HepG2 (cell line): Measurements from ENCODE around the gene CWF19L2. TPM values are rescaled to one million over a fixed set of nuclear protein-coding genes. Genes with fewer than 3 reads are reported as not detected.

Experiments used
- ATAC-seq: fragments of 200-7000 bp; cut with Tn5 transposase; 3 replicates; pipeline ENCODE4 v1.9.1; 2020; ENCODE audit warnings: mild to moderate bottlenecking, moderate library complexity
- BruUV-seq: library from RNA; stranded (reverse); fragments of 400-500 nt; replicated peaks from 2 replicates; lab custom pipeline; 2021; lab: Mats Ljungman, UMichigan
- CTCF ChIA-PET: fragments of 300-600 bp; formaldehyde crosslinking; extraction: SDS; loops from one replicate; lab custom pipeline; 2021; ENCODE audit warnings: low total read pairs, inconsistent platforms, low intra/inter-chr PET ratio; lab: Yijun Ruan, JAX
- POLR2A ChIA-PET: fragments of 350-600 bp; sonication (Branson Sonifier 250); formaldehyde crosslinking; loops from one replicate; lab custom pipeline; 2020; ENCODE audit warnings: antibody characterized with exemption, inconsistent platforms; lab: Yijun Ruan, JAX
- DNase-seq: peaks from one replicate; pipeline ENCODE4 v3.0.0-alpha.2; 2015; ENCODE audit warnings: low spot score
- FAIRE-seq: peaks from 3 replicates; lab custom pipeline; 2011; peaks lifted over from hg19 to GRCh38; lab: Jason Lieb, UNC
- H2AFZ ChIP-seq: one replicate; pipeline ENCODE4 v1.6.1; 2011; ENCODE audit warnings: low read length, inconsistent platforms
- H3K27ac ChIP-seq: fragments of 300-600 bp; 3 replicates; pipeline ENCODE4 v1.8.0; 2011; ENCODE audit warnings: mixed run types, mild to moderate bottlenecking, mixed read lengths, low read length, inconsistent platforms; ENCODE audit not compliant: insufficient read depth; ENCODE audit errors: extremely low read length
- H3K27me3 ChIP-seq, 2 experiments: fragments of 200-600 bp in 1 of 2; 2 replicates in 1 of 2; 3 replicates in 1 of 2; pipeline versions ENCODE4 v1.6.0 to v1.8.0; 2011; ENCODE audit warnings: low read length in 2 of 2, mild to moderate bottlenecking in 2 of 2, moderate library complexity in 2 of 2, inconsistent platforms in 1 of 2; ENCODE audit not compliant: insufficient read depth in 2 of 2, control insufficient read depth in 1 of 2
- H3K36me3 ChIP-seq, 2 experiments: fragments of 200-600 bp in 1 of 2; replicated peaks in 1 of 2; 2 replicates in 1 of 2; 3 replicates in 1 of 2; pipeline versions ENCODE4 v1.5.1 to v1.8.0; 2011; ENCODE audit warnings: low read length in 2 of 2, inconsistent platforms in 1 of 2; ENCODE audit not compliant: insufficient read depth in 2 of 2, control insufficient read depth in 1 of 2
- H3K4me1 ChIP-seq: 2 replicates; pipeline ENCODE4 v1.5.1; 2012; ENCODE audit warnings: low read length, inconsistent platforms; ENCODE audit not compliant: insufficient read depth
- H3K4me2 ChIP-seq: 2 replicates; pipeline ENCODE4 v1.6.0; 2011; ENCODE audit warnings: low read depth, low read length, inconsistent platforms
- H3K4me3 ChIP-seq, 3 experiments: fragments of 200-600 bp in 1 of 3; sonication (generic), shearing (Covaris generic) in 1 of 3; replicated peaks in 1 of 3; 2 replicates each; pipeline ENCODE4 v1.5.1; 2011 to 2016; ENCODE audit warnings: low read length in 3 of 3, inconsistent platforms in 2 of 3, low read depth in 2 of 3, mild to moderate bottlenecking in 2 of 3, control low read depth in 1 of 3, mixed read lengths in 1 of 3; ENCODE audit not compliant: insufficient read depth in 1 of 3
- H3K79me2 ChIP-seq: one replicate; pipeline ENCODE4 v1.6.1; 2011; ENCODE audit warnings: low read length, inconsistent platforms; ENCODE audit not compliant: insufficient read depth
- H3K9ac ChIP-seq: 2 replicates; pipeline ENCODE4 v1.6.0; 2011; ENCODE audit warnings: mild to moderate bottlenecking, low read depth, low read length, inconsistent platforms; ENCODE audit not compliant: insufficient read depth
- H3K9me3 ChIP-seq: 2 replicates; pipeline ENCODE4 v1.5.1; 2012; ENCODE audit warnings: mild to moderate bottlenecking, low read length
- H4K20me1 ChIP-seq: 2 replicates; pipeline ENCODE4 v1.6.0; 2011; ENCODE audit warnings: inconsistent platforms, mild to moderate bottlenecking, low read length, moderate library complexity; ENCODE audit not compliant: insufficient read depth
- CBFB ChIP-seq: sonication (generic); formaldehyde crosslinking; IDR thresholded peaks from 2 replicates; pipeline ENCODE4 v1.4.0; 2020; ENCODE audit warnings: missing genetic modification reagents
- GPN1 ChIP-seq: sonication (generic); formaldehyde crosslinking; IDR thresholded peaks from 2 replicates; pipeline ENCODE4 v1.5.1; 2020; ENCODE audit warnings: missing genetic modification reagents, borderline replicate concordance
- HNF4G ChIP-seq, 2 experiments: sonication (generic) in 1 of 2; formaldehyde crosslinking in 1 of 2; IDR thresholded peaks; 2 replicates each; pipeline versions ENCODE4 v1.4.0 to v1.6.1; 2011 to 2020; ENCODE audit warnings: borderline replicate concordance in 2 of 2, low read depth in 2 of 2, mild to moderate bottlenecking in 2 of 2, low read length in 1 of 2, missing genetic modification reagents in 1 of 2, moderate library complexity in 1 of 2
- HOXA9 ChIP-seq: sonication (generic); formaldehyde crosslinking; IDR thresholded peaks from 2 replicates; pipeline ENCODE4 v1.8.1; 2022; ENCODE audit warnings: missing genetic modification reagents, mild to moderate bottlenecking, moderate library complexity, borderline replicate concordance
- IRX3 ChIP-seq: sonication (generic); formaldehyde crosslinking; IDR thresholded peaks from 2 replicates; pipeline ENCODE4 v1.8.1; 2023; ENCODE audit warnings: mild to moderate bottlenecking, low read depth, missing genetic modification reagents, borderline replicate concordance
- KAT8 ChIP-seq: IDR thresholded peaks from 2 replicates; pipeline ENCODE4 v1.6.1; 2016; ENCODE audit warnings: missing genetic modification reagents, missing compliant biosample characterization
- SAFB2 ChIP-seq: sonication (generic); formaldehyde crosslinking; IDR thresholded peaks from 2 replicates; pipeline ENCODE4 v1.5.1; 2020; ENCODE audit warnings: missing genetic modification reagents, low read depth, mild to moderate bottlenecking, borderline replicate concordance
- SIN3B ChIP-seq: fragments of 150-350 bp; IDR thresholded peaks from 2 replicates; pipeline ENCODE4 v1.6.1; 2014; ENCODE audit warnings: low read length
- TCF7 ChIP-seq: sonication (generic); IDR thresholded peaks from 2 replicates; pipeline ENCODE4 v1.6.1; 2016; ENCODE audit warnings: antibody characterized with exemption, low read depth
- TP53 ChIP-seq: sonication (generic); formaldehyde crosslinking; conservative IDR thresholded peaks from 2 replicates; pipeline ENCODE4 v1.4.0; 2020; ENCODE audit warnings: missing genetic modification reagents
- YEATS4 ChIP-seq: sonication (generic); formaldehyde crosslinking; IDR thresholded peaks from 2 replicates; pipeline ENCODE4 v1.4.0; 2020; ENCODE audit warnings: missing genetic modification reagents, borderline replicate concordance
- ZEB1 ChIP-seq: IDR thresholded peaks from 2 replicates; pipeline ENCODE4 v1.6.1; 2012; ENCODE audit warnings: mild to moderate bottlenecking, low read depth, inconsistent platforms; ENCODE audit not compliant: insufficient replicate concordance
- ZNF12 ChIP-seq: sonication (generic); formaldehyde crosslinking; IDR thresholded peaks from 2 replicates; pipeline ENCODE4 v1.5.0; 2020; ENCODE audit warnings: missing genetic modification reagents
- ZNF281 ChIP-seq: sonication (generic); formaldehyde crosslinking; IDR thresholded peaks from 2 replicates; pipeline ENCODE4 v1.4.0; 2020; ENCODE audit warnings: missing genetic modification reagents, borderline replicate concordance
- ZNF431 ChIP-seq: sonication (generic); formaldehyde crosslinking; IDR thresholded peaks from 2 replicates; pipeline ENCODE4 v1.9.0; 2022; ENCODE audit warnings: missing genetic modification reagents, low read depth, mild to moderate bottlenecking, borderline replicate concordance
- WGBS: methylation state at CpG from one replicate; pipeline ENCODE4 v1.1.6; 2017; ENCODE audit warnings: low lambda C conversion rate; 5-methylcytosine and 5-hydroxymethylcytosine counted together
- in situ Hi-C: cut with HindIII; loops from 2 replicates; pipeline ENCODE4 v1.10.0; 2017; ENCODE audit warnings: low pct_unique_long_range_greater_than_20kb; ENCODE audit not compliant: extremely low pct_ligation_motif_present
- intact Hi-C: fragments of 100-400 bp; cut with micrococcal nuclease; formaldehyde crosslinking; loops from one replicate; pipeline ENCODE4 v1.10.0; 2022; ENCODE audit not compliant: unreplicated experiment
- polyA plus RNA-seq, 8 experiments: library from polyadenylated mRNA; depleted of rRNA in 3 of 8; stranded (reverse) in 7 of 8; unstranded in 1 of 8; fragments of >200 nt; fragmentation: Illumina TruSeq in 4 of 8; extraction: Trizol in 4 of 8; gene quantifications; 2 replicates each; pipeline versions ENCODE4 v1.2.1 to v1.2.3, GENCODE V29; 2011 to 2016; ENCODE audit warnings: low read depth in 4 of 8, missing spikeins in 1 of 8, mixed read lengths in 1 of 8; ENCODE audit not compliant: insufficient read depth in 1 of 8
- total RNA-seq, 5 experiments: library from RNA; depleted of rRNA; stranded (reverse); fragments of >200 nt; fragmentation: Illumina TruSeq; extraction: Trizol; gene quantifications; 2 replicates each; pipeline ENCODE4 v1.2.3, GENCODE V29; 2016; ENCODE audit warnings: low read depth in 1 of 5
- TF ChIP-seq, protein P1 (sequence below): sonication (generic); formaldehyde crosslinking; IDR thresholded peaks from 2 replicates; pipeline ENCODE4 v1.4.0; 2020; ENCODE audit warnings: missing genetic modification reagents

Gene CWF19L2
- total and polyA plus RNA-seq, 2 of the 13 experiments (the other 11 are each of a cell fraction or from before 2014, with no cell fraction given), result 2.2 to 18.6 TPM

- TF ChIP-seq SIN3B, result no peak
- no peak for TF ChIP-seq CBFB (CRISPR knock-in tag)
- TF ChIP-seq, protein P1, sequence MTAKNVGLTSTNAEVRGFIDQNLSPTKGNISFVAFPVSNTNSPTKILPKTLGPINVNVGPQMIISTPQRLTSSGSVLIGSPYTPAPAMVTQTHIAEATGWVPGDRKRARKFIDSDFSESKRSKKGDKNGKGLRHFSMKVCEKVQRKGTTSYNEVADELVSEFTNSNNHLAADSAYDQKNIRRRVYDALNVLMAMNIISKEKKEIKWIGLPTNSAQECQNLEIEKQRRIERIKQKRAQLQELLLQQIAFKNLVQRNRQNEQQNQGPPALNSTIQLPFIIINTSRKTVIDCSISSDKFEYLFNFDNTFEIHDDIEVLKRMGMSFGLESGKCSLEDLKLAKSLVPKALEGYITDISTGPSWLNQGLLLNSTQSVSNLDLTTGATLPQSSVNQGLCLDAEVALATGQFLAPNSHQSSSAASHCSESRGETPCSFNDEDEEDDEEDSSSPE (CRISPR knock-in tag), result no peak
- TF ChIP-seq HOXA9 (CRISPR knock-in tag), result no peak
- no peak for TF ChIP-seq TP53 (CRISPR knock-in tag)
- TF ChIP-seq IRX3 (CRISPR knock-in tag), result no peak
- TF ChIP-seq TCF7, result no peak
- no peak for TF ChIP-seq ZNF12 (CRISPR knock-in tag)
- no peak for TF ChIP-seq ZNF281 (CRISPR knock-in tag)
These were observed 102.8 kb downstream of the CWF19L2 start (continued) for GRCh38 chr11:107354780-107355179.

DNA sequence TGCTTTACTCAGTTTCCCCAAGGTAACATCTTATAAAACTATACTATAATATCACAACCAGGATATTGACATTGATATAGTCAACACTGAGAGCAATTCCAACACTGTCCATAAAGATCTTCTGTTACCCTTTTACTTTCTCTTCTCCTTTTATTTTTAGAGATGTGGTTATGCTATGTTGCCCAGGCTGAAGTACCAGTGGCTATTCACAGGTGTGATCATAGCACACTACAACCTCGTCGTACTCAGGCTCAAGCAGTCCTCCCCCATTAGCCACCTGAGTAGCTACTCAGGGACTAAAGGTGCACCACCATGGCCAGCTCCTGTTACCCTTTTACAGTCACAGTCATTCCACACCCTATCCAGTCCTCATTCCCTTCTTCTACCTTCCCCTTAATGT lies 119.7 kb downstream of the CWF19L2 start:
- ChIA-PET CTCF (no interaction called here), POLR2A (no interaction called here)
- intact Hi-C loops, result no loop called here
- no TSS peak for BruUV-seq
- WGBS, result 96% methylated on average over 2 of the region's 2 CpGs
- Histone ChIP-seq H3K79me2 (no peaks in the 10 kb centered on the region), H3K4me2 (no peak overlapping the region), H3K27me3 (no peaks in the 10 kb centered on the region), H3K27ac (no peak overlapping the region), H3K36me3 (peaks cover 0 to under 1% of the 10 kb centered on the region in 2 experiments; a peak in 1 of 5 replicates), H3K4me1 (peaks cover 5% of the 10 kb centered on the region), H3K9ac (no peak overlapping the region), H2AFZ (no peak overlapping the region), H3K9me3 (peaks cover 3% of the 10 kb centered on the region; the same call in 1 of the 2 replicates), H3K4me3 (no peak overlapping the region), H4K20me1 (no peaks in the 10 kb centered on the region)
- no peak for TF ChIP-seq GPN1
- TF ChIP-seq YEATS4 (CRISPR knock-in tag), result no peak
- no peak for TF ChIP-seq ZNF431 (CRISPR knock-in tag)
- no peak for TF ChIP-seq HNF4G (IDR thresholded peaks at IDR 0.05; ENCODE audit: borderline replicate concordance, low read depth, low read length)
- TF ChIP-seq HNF4G (CRISPR knock-in tag; IDR thresholded peaks at IDR 0.05; ENCODE audit: borderline replicate concordance, low read depth), result no peak
- no peak for TF ChIP-seq KAT8 (CRISPR knock-in tag)
- no peak for TF ChIP-seq ZEB1
- no peak for TF ChIP-seq SAFB2 (CRISPR knock-in tag)
- no peak for DNase-seq
- in situ Hi-C loops, result no loop called here
- no peak for ATAC-seq
- no peak for FAIRE-seq
